MM.1S (cell line): Measurements from ENCODE around the gene FOSL1.

Source experiments
- DNase-seq: peaks from one replicate; pipeline ENCODE4 v3.0.0-alpha.2; 2015
- H2AFZ ChIP-seq: fragments of 300-600 bp; sonication (generic); 2 replicates; pipeline ENCODE4 v1.6.0; 2016; ENCODE audit warnings: antibody characterized with exemption, low read length
- H3F3A ChIP-seq: fragments of 300-600 bp; sonication (generic); 2 replicates; pipeline ENCODE4 v1.6.1; 2016; ENCODE audit warnings: mild to moderate bottlenecking, antibody characterized with exemption, low read length, moderate library complexity, mixed read lengths; ENCODE audit not compliant: insufficient read depth
- H3K27ac ChIP-seq: fragments of 300-600 bp; sonication (generic); 2 replicates; pipeline ENCODE4 v1.5.1; 2016; ENCODE audit warnings: mild to moderate bottlenecking, low read length
- H3K27me3 ChIP-seq: fragments of 300-600 bp; sonication (generic); replicated peaks from 2 replicates; pipeline ENCODE4 v1.6.0; 2016; ENCODE audit warnings: low read length; ENCODE audit not compliant: insufficient read depth
- H3K36me3 ChIP-seq: fragments of 300-600 bp; sonication (generic); replicated peaks from 2 replicates; pipeline ENCODE4 v1.6.1; 2016; ENCODE audit warnings: mild to moderate bottlenecking, low read length, mixed read lengths; ENCODE audit not compliant: insufficient read depth
- H3K4me1 ChIP-seq: fragments of 300-600 bp; sonication (generic); 2 replicates; pipeline ENCODE4 v1.6.1; 2016; ENCODE audit warnings: low read length, mixed read lengths
- H3K4me2 ChIP-seq: fragments of 300-600 bp; sonication (generic); 2 replicates; pipeline ENCODE4 v1.6.0; 2016; ENCODE audit warnings: low read depth, low read length
- H3K4me3 ChIP-seq: fragments of 300-600 bp; sonication (generic); 2 replicates; pipeline ENCODE4 v1.5.1; 2016; ENCODE audit warnings: low read length, mixed read lengths
- H3K79me2 ChIP-seq: fragments of 300-600 bp; sonication (generic); 2 replicates; pipeline ENCODE4 v1.6.1; 2016; ENCODE audit warnings: mixed run types, low read length, mixed read lengths
- H3K9ac ChIP-seq: fragments of 300-600 bp; sonication (generic); 2 replicates; pipeline ENCODE4 v1.6.1; 2016; ENCODE audit warnings: low read length, mixed read lengths
- H3K9me2 ChIP-seq: fragments of 300-600 bp; sonication (generic); replicated peaks from 2 replicates; pipeline ENCODE4 v1.6.1; 2016; ENCODE audit warnings: mild to moderate bottlenecking, low read length, mixed read lengths; ENCODE audit not compliant: insufficient read depth
- H3K9me3 ChIP-seq: fragments of 300-600 bp; sonication (generic); replicated peaks from 2 replicates; pipeline ENCODE4 v1.6.1; 2016; ENCODE audit warnings: mild to moderate bottlenecking, low read length, mixed read lengths; ENCODE audit not compliant: insufficient read depth
- H4K20me1 ChIP-seq: fragments of 300-600 bp; sonication (generic); 2 replicates; pipeline ENCODE4 v1.6.1; 2016; ENCODE audit warnings: mild to moderate bottlenecking, low read length, moderate library complexity, mixed read lengths; ENCODE audit not compliant: insufficient read depth
- EZH2 ChIP-seq: fragments of 300-600 bp; sonication (generic); optimal IDR thresholded peaks from 2 replicates; pipeline ENCODE3; 2017; ENCODE audit warnings: low read depth, mild to moderate bottlenecking, antibody characterized with exemption, low read length, mixed read lengths
- EZH2phosphoT487 ChIP-seq: fragments of 300-600 bp; sonication (generic); IDR thresholded peaks from 2 replicates; pipeline ENCODE4 v1.6.1; 2018; ENCODE audit warnings: antibody characterized with exemption, low read length
- TF ChIP-seq, protein P1 (sequence below): fragments of 300-600 bp; sonication (generic); IDR thresholded peaks from 2 replicates; pipeline ENCODE4 v1.5.1; 2016; ENCODE audit warnings: antibody characterized with exemption, low read length, mixed read lengths

The FOSL1 gene

DNA sequence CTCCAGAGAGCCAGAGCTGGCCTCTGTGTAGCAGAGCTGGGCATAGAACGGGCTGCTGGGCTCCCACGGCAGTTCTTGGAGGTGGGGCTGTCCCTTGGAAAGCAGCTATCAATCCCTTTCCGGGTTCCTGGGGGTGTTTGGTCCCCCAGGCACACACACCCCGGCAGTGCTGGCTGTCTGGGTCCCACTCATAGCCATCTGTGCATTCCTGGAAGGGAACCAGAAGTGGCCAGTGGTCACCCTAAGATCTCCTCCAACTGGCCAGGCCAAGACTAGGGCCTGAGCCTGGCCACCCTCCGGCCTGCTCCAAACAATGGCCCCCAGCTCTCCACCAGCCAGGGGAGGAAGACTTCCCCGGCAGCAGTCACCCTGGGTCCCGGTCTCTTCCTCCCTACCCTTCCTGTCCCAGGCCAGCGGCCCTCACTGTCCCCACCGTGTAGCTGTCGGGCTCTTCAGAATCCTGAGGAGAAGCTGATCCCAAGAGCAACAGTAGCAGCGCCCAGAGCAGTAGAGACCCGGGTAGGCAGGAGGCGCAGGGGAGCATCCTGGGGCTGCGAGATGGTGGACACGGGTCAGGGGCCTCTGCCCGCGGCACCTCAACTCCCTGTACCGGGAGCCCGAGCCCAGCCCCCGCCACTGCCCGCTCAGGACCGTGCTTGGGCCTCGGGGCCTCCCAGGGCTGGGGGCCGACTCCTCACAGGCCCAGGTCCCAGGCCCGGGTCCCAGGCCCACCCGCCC is 28.2 kb downstream of the FOSL1 start:
- no peaks in the 10 kb centered on the region for H4K20me1 ChIP-seq
- no peaks in the 10 kb centered on the region; the same call in 1 of the 2 replicates for H3F3A ChIP-seq
- H3K4me1 ChIP-seq: 0 out of 2 replicates have a peak, but pooled peaks cover 4% of the 10 kb centered on the region
- no peak overlapping the region for H3K4me3 ChIP-seq
- no peak overlapping the region for H3K4me2 ChIP-seq
- TF ChIP-seq EZH2: no peak
- TF ChIP-seq, protein P1, sequence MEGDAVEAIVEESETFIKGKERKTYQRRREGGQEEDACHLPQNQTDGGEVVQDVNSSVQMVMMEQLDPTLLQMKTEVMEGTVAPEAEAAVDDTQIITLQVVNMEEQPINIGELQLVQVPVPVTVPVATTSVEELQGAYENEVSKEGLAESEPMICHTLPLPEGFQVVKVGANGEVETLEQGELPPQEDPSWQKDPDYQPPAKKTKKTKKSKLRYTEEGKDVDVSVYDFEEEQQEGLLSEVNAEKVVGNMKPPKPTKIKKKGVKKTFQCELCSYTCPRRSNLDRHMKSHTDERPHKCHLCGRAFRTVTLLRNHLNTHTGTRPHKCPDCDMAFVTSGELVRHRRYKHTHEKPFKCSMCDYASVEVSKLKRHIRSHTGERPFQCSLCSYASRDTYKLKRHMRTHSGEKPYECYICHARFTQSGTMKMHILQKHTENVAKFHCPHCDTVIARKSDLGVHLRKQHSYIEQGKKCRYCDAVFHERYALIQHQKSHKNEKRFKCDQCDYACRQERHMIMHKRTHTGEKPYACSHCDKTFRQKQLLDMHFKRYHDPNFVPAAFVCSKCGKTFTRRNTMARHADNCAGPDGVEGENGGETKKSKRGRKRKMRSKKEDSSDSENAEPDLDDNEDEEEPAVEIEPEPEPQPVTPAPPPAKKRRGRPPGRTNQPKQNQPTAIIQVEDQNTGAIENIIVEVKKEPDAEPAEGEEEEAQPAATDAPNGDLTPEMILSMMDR: no peak
- no peak for TF ChIP-seq EZH2phosphoT487
- no peak overlapping the region for H2AFZ ChIP-seq
- no peaks in the 10 kb centered on the region for H3K9me3 ChIP-seq
- H3K9me2 ChIP-seq: no peaks in the 10 kb centered on the region
- DNase-seq: no peak
- no peak overlapping the region for H3K9ac ChIP-seq
- H3K36me3 ChIP-seq: no peaks in the 10 kb centered on the region
- H3K27ac ChIP-seq: no peak overlapping the region
- no peaks in the 10 kb centered on the region for H3K27me3 ChIP-seq
- H3K79me2 ChIP-seq: no peaks in the 10 kb centered on the region

DNA sequence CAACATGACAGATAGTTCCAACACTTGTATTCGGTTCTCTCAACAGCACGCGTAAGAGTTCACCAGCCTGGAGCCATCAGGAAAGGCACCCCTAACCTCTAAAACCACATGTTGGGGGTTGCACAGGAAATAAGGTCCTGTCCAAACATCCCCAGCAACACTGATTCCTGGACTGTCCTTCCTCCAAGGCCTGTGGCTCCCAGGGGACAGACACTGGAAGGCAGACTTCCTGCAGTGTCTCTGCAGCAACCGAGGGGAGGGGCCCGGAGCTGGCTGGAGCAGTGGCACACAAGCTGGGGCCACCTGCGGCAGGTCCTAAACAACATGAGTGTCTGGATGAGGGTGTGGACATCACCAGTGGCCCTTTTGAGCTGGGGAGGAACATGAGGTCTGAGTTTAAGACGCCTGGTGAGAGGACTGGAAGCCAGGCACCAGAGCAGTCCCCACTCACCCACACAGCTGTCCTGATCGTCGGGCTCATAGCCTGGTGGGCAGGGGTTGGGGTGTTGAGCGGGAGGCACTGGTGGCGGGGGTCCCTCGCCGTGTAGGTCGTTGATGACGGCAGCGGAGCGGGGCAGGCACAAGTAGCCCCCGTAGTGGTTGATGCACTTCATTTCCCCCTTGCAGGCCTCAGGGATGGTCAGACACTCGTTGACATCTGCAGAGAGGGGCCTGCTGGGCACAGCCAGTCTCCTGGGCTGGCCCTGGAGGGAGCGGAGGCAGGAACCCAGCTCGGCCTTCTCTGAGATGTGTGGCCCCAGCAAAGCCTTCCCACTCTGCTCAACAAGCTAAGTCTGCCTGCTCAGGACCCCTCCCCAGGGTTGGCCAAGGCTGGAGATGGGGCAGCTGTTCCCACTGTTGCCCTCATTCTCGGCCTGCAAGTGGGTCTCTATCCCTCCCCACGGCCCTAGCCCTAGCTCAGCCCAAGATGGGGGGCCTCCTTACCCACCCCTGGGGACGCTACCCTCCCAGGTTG is 29.2 kb downstream of the FOSL1 start:
- H4K20me1 ChIP-seq: no peaks in the 10 kb centered on the region
- no peak overlapping the region for H2AFZ ChIP-seq
- no peak overlapping the region for H3K4me3 ChIP-seq
- H3K36me3 ChIP-seq: no peaks in the 10 kb centered on the region
- H3K9me2 ChIP-seq: no peaks in the 10 kb centered on the region
- H3K9ac ChIP-seq: no peak overlapping the region
- peak; percentile 3 for DNase-seq
- no peaks in the 10 kb centered on the region; the same call in 1 of the 2 replicates for H3F3A ChIP-seq
- no peaks in the 10 kb centered on the region for H3K79me2 ChIP-seq
- no peak for TF ChIP-seq EZH2
- no peak for TF ChIP-seq EZH2phosphoT487
- TF ChIP-seq, protein P1: no peak
- no peak overlapping the region for H3K27ac ChIP-seq
- no peaks in the 10 kb centered on the region for H3K9me3 ChIP-seq
- no peaks in the 10 kb centered on the region for H3K27me3 ChIP-seq
- no peak overlapping the region for H3K4me2 ChIP-seq
- H3K4me1 ChIP-seq: 0 out of 2 replicates have a peak, but pooled peaks cover 4% of the 10 kb centered on the region

GRCh38 chr11:65870307-65870658 is 29.9 kb downstream of the FOSL1 start:
- no peaks in the 10 kb centered on the region; the same call in 1 of the 2 replicates for H3F3A ChIP-seq
- no peaks in the 10 kb centered on the region for H3K79me2 ChIP-seq
- H3K4me1 ChIP-seq: 0 out of 2 replicates have a peak, but pooled peaks cover 4% of the 10 kb centered on the region
- H3K36me3 ChIP-seq: no peaks in the 10 kb centered on the region
- no peak overlapping the region for H2AFZ ChIP-seq
- TF ChIP-seq, protein P1: no peak
- no peak for DNase-seq
- H3K4me2 ChIP-seq: no peak overlapping the region
- H4K20me1 ChIP-seq: no peaks in the 10 kb centered on the region
- H3K9me3 ChIP-seq: no peaks in the 10 kb centered on the region
- H3K4me3 ChIP-seq: no peak overlapping the region
- H3K27me3 ChIP-seq: no peaks in the 10 kb centered on the region
- no peak overlapping the region for H3K27ac ChIP-seq
- no peak overlapping the region for H3K9ac ChIP-seq
- no peaks in the 10 kb centered on the region for H3K9me2 ChIP-seq
